GM19397 (cell line): ENCODE data around the gene CCDC146.

Experiments
- ATAC-seq: cut with Tn5 transposase; IDR thresholded peaks from one replicate; pipeline ENCODE4 v1.9.1; 2021; ENCODE audit warnings: mild to moderate bottlenecking, moderate library complexity; ENCODE audit not compliant: unreplicated experiment

CCDC146 gene

GRCh38 chr7:77282897-77283296, 160.5 kb downstream of the CCDC146 start:
- ATAC-seq = no peak

- no peak for ATAC-seq
These were observed 161.6 kb downstream of the CCDC146 start for GRCh38 chr7:77284005-77284404.

DNA sequence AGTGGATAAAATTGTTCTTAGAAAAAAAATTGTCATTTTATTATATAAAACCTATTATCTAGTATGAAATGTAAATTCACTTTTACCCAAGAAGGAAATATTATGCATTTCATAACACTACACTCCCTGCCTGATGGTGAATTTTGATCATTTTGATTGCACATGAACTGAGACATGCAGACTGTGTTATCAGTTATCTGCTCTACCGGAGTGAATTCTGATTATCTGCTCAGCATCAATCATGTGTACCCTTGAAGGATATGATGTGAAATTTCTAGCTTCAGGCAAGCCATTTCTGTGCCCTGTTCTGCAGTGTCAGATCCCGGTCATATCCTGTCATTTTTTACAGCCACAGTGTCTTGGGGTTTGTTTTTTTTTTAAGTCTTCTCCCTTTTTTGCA, 162.2 kb downstream of the CCDC146 start:
- ATAC-seq = no peak

- no peak for ATAC-seq
These were observed 166.4 kb downstream of the CCDC146 start for GRCh38 chr7:77288676-77289320.

GRCh38 chr7:77289387-77289786, 167.0 kb downstream of the CCDC146 start:
- ATAC-seq = no peak

- no peak for ATAC-seq
These were observed 168.0 kb downstream of the CCDC146 start for GRCh38 chr7:77290425-77290824.

- no peak for ATAC-seq
These were observed 170.6 kb downstream of the CCDC146 start for GRCh38 chr7:77293046-77293445.

- ATAC-seq = no peak
These were observed 173.1 kb downstream of the CCDC146 start for GRCh38 chr7:77295549-77295948.

GRCh38 chr7:77306231-77307067, 184.0 kb downstream of the CCDC146 start:
- ATAC-seq = no peak

DNA sequence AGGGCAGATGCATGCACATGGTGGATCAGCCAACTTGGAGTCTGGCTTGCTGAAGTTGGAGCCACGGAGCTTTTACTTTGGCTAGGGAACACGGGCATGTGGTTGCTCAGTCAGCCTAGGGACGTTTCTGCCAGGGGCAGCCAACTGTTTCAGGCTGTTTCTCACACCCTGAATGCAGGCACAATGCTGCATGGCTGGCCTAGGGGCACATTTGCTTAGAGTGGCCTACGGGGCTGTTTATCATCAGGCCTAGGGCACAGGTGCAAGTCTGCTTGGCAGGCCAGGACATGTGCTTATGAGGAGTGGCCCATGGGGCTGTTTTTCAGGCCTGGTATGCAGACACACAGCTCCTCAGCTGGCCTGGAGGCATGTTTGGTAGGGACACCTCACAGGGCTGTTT, 186.4 kb downstream of the CCDC146 start:
- no peak for ATAC-seq

GRCh38 chr7:77309714-77310220, 187.4 kb downstream of the CCDC146 start:
- no peak for ATAC-seq

DNA sequence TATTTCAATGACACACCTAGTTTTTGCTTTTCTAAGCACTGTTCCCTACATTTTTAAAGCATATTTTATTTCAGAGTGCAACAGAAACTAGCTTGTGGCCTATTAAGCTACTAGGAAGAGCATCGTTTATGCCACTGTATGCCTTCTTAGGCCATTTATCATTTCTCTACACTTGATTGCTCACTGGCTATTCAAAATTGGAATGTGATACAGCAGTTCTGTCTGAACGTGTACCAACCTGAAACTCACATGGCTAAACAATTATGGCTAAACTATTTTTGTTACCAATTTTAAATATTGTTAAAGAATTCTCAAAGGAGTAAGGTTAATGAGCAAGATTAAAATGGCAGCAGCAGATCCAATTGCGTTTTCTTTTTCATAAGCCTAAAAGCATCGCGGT, 188.6 kb downstream of the CCDC146 start:
- ATAC-seq = no peak

DNA sequence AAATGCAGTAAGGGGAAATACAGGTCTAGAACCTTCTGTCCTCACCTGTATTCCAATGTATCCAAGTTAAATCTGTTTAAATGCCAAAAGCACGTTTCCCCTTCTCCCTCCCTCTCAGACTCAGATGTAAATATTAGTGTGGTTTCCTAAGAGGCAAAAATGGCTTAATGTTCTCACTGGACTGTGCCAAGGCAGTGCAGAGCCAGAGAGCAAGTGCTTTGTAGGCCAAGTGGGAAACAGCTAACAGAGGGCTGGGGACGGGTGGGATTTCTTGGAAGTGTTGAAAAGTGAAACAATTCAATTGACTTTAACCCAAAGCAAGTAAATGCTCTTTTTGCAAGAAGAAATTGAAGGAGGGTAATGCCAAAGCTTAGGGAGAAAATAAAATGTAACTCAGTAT, 190.7 kb downstream of the CCDC146 start:
- no peak for ATAC-seq

DNA sequence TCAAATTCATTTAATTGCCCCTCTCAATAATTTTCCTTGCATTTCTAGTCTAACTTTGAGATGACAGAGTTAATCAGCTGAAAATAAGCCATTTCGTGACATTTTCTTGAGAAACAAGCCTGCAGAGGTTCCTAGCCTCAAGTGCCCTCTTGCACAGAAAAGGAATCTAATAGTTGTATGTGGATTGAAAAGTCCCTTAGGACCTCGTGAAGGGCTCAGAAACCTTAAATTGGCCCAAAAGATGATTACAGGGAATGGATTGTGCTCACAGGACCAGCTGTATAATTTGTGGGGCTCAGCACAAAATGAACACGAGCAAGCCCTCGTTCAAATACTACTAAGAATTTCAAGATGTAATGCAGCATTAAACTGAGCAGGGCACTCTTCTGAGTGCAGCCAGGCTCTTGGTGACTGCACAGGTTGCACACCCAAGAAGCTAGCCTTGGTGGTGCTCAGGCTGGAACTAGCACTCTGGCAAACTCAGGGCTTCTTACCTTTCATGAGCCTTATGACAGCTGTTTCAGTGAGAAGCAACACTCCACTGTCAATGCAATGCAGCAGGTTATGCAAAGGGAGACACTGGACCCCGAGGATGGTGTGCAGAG, 191.6 kb downstream of the CCDC146 start:
- no peak for ATAC-seq

- no peak for ATAC-seq
These were observed 192.8 kb downstream of the CCDC146 start for GRCh38 chr7:77315182-77315591.

DNA sequence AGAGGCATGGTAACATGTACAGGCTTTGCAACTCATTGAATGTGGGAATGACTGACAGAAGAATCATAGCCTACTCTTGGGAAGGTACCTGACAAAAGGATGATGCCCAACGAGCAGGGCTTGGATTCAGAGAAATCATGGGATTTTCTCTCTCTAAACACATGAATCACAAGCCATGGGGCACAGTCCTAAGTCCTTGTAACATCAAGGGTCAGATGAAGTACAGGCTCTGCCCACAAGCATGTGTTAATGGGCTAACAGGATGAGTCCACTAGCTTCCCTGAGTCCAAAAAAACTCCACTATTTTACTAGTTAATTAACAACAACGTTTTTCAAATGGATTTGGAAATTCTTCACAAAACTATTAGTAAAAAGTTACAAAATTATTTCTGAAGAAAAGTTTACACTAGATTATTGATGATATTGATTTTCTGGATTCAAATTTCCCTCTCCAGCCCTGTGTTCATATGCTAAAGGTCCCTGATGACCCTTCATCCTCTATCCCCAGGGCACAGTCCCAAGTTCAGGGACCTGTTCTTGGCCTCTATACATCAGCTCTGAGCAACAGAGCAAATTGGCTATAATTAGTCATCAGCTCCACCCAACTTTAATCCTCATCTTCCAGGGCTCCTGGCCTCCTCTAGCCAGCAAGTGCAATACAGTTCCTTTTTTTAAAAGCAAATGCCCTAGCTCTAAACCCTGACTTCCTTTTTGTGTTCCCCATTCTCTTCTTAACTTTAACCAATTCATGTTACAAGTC, 194.0 kb downstream of the CCDC146 start:
- ATAC-seq = no peak

DNA sequence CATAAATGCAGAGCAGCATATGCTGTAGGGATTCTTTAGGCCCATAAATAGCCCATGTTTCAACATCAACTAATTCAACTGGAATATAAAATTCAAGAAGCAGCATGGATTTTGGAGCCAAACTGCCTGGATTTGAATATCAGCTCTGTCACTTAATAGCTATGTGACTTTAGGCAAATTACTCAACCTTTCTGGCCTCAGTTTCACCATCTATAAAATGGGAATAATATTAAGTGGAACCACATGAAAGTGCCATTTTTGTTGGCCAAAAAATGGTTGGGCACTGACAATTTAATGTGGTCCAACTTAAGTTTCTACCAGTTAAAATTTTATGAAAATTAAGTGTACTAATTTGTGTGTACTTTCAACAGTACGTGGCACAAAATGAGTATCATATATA, 195.6 kb downstream of the CCDC146 start:
- no peak for ATAC-seq

DNA sequence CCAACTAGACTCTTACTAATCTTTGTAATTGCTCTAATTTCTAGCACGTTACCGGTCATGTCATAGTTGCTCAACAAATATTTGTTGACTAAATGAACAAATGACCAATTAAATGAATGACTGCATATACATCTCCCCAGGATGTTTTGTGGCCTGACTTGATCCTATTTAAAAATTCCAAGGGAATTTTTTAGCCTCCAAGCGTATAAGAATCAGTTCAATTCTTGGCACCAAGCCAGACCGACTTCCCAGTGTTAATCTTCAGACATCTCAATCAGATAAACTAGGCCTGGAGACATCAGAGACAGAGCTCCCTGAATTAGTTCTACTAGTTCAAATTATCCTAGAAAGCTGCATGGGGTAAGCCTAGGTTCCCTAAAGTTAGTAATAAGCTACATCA, 197.7 kb downstream of the CCDC146 start:
- no peak for ATAC-seq

GRCh38 chr7:77320714-77321113, 198.3 kb downstream of the CCDC146 start:
- no peak for ATAC-seq

DNA sequence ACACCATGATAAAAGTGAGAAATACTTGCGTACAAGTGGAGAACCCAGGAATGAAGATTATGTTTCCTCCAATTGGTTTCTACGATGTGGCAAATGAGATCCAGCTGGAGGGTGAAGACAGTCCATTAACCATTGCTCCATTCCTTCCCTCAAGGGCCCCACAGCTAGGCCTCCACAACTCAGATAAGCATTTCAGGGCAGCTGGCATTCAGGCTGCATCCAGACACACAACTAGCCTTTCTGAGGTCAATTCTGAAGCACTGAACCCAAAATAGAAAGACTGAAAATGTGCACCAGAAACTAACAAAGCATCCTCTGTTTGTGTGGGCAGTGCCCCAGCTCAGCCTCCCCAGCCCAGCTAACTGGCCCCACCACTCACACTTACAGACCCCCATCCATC, 198.9 kb downstream of the CCDC146 start:
- no peak for ATAC-seq

DNA sequence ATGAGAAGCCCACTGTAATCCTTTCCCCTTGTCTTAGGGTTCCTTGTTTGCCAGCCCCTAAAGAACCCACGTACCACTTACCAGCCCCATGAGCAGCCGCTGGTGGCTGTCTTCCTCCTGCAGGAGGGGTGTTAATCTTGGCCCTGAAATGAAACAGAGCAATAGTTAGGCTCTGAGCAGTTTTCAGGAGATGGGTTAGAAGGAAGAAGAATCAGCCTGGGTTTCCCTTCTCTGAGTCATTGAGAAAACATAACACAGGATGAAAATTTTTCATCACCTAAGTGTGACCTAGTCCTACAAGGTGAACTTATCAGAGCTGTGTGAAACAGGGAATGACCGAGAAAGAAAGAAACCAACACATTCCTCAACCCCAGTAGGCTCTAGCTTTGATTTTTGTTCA, 203.7 kb downstream of the CCDC146 start:
- no peak for ATAC-seq
